Coronary artery (tissue), 2 donors: ENCODE results near the gene FBXO17.

Experiments
- DNase-seq: peaks from one replicate; pipeline ENCODE4 v3.0.0-alpha.2; 2017; ENCODE audit warnings: low spot score
- H3K27ac ChIP-seq, 2 donors: fragments of 200-600 bp; sonication (generic); one replicate each; pipeline ENCODE4 v1.5.1; 2016 to 2019
- H3K4me3 ChIP-seq: fragments of 200-600 bp; sonication (generic); 2 replicates; pipeline ENCODE4 v1.5.1; 2016; ENCODE audit warnings: mild to moderate bottlenecking, moderate library complexity
- CTCF ChIP-seq: fragments of 200-600 bp; sonication (generic); IDR thresholded peaks from one replicate; pipeline ENCODE4 v1.5.1; 2019; ENCODE audit warnings: antibody characterized with exemption

FBXO17 gene

GRCh38 chr19:38979812-38980211 lies 4.3 kb upstream of the FBXO17 start:
- no peak for DNase-seq
- H3K27ac ChIP-seq = no peak overlapping the region
- no peak for TF ChIP-seq CTCF
- H3K4me3 ChIP-seq = no peak overlapping the region

- H3K4me3 ChIP-seq = no peak overlapping the region
- no peak overlapping the region for H3K27ac ChIP-seq
- TF ChIP-seq CTCF = no peak
- no peak for DNase-seq
Observed at GRCh38 chr19:38978326-38978689, 2.8 kb upstream of the FBXO17 start.

- Histone ChIP-seq H3K4me3 (no peak overlapping the region), H3K27ac (no peak overlapping the region)
- no peak for DNase-seq
- TF ChIP-seq CTCF = no peak
Observed at GRCh38 chr19:38977445-38978325, 2.1 kb upstream of the FBXO17 start.

- Histone ChIP-seq H3K27ac (peak overlapping the region; percentile 80 to 97), H3K4me3 (peak overlapping the region; percentile 90)
- peak; percentile 79 for DNase-seq
- TF ChIP-seq CTCF = no peak
Observed at GRCh38 chr19:38975861-38976271, 324 bp upstream of the FBXO17 start.

GRCh38 chr19:38974624-38975213 lies 823 bp downstream of the FBXO17 start:
- H3K4me3 ChIP-seq = peak overlapping the region; percentile 90
- H3K27ac ChIP-seq = peak overlapping the region; percentile 80 to 97
- peak; percentile 77 for DNase-seq
- TF ChIP-seq CTCF = no peak

- TF ChIP-seq CTCF = no peak
- Histone ChIP-seq H3K4me3 (no peak overlapping the region), H3K27ac (no peak overlapping the region)
- DNase-seq = no peak
Observed at GRCh38 chr19:38971672-38972071, 3.9 kb downstream of the FBXO17 start.
